C4-2B (cell line): ENCODE measurements around the gene UPP2.

Source experiments
- H3K27ac ChIP-seq: fragments of 450-650 bp; 2 replicates; pipeline ENCODE4 v1.5.1; 2017
- ZFX ChIP-seq: fragments of 450-650 bp; IDR thresholded peaks from 2 replicates; pipeline ENCODE4 v1.6.1; 2017
- TF ChIP-seq, protein P1 (sequence below): fragments of 450-650 bp; conservative IDR thresholded peaks from 2 replicates; pipeline ENCODE4 v1.5.1; 2017; ENCODE audit warnings: mild to moderate bottlenecking

UPP2 gene

DNA sequence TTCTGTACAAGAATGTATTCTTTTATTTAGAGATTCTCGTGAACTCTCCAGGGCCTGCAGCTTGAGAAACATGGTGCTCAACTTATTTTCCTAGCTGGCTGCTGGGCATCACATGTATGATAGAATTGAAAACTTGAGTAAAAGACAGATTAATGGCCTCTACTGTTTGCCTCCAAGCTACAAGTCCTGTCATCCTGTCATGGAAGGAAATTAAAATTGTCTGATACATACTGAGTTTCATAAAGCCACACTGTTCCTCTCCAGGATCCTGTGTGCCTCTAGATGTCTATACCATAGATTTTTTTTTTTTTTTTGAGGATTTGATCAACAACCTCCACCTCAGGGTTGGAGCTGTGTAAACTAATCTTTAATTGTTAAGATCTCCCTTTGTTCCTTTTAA, 38.5 kb downstream of the UPP2 start:
- no peak for TF ChIP-seq ZFX
- TF ChIP-seq, protein P1, sequence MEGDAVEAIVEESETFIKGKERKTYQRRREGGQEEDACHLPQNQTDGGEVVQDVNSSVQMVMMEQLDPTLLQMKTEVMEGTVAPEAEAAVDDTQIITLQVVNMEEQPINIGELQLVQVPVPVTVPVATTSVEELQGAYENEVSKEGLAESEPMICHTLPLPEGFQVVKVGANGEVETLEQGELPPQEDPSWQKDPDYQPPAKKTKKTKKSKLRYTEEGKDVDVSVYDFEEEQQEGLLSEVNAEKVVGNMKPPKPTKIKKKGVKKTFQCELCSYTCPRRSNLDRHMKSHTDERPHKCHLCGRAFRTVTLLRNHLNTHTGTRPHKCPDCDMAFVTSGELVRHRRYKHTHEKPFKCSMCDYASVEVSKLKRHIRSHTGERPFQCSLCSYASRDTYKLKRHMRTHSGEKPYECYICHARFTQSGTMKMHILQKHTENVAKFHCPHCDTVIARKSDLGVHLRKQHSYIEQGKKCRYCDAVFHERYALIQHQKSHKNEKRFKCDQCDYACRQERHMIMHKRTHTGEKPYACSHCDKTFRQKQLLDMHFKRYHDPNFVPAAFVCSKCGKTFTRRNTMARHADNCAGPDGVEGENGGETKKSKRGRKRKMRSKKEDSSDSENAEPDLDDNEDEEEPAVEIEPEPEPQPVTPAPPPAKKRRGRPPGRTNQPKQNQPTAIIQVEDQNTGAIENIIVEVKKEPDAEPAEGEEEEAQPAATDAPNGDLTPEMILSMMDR: no peak
- no peak overlapping the region for H3K27ac ChIP-seq

DNA sequence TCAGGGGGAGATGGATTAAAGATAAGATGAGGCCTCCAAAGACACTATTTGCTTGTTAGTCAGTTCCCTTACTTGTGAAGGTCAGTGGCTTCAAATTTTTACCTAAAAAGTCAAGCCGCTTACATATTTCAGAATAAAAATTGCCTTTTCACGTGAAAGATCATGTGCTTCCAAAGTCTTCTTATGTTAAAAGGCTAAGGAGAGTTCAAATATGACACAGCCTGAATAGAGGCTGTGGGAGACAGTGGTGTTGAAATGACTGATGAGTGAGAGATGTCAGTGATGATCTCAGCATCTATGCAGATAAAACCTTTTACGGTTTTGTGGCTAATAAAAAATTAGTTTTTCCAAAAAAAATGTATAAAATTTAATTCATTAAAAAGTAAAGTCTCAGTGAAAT, 40.5 kb downstream of the UPP2 start:
- TF ChIP-seq, protein P1: no peak
- TF ChIP-seq ZFX: no peak
- H3K27ac ChIP-seq: no peak overlapping the region

DNA sequence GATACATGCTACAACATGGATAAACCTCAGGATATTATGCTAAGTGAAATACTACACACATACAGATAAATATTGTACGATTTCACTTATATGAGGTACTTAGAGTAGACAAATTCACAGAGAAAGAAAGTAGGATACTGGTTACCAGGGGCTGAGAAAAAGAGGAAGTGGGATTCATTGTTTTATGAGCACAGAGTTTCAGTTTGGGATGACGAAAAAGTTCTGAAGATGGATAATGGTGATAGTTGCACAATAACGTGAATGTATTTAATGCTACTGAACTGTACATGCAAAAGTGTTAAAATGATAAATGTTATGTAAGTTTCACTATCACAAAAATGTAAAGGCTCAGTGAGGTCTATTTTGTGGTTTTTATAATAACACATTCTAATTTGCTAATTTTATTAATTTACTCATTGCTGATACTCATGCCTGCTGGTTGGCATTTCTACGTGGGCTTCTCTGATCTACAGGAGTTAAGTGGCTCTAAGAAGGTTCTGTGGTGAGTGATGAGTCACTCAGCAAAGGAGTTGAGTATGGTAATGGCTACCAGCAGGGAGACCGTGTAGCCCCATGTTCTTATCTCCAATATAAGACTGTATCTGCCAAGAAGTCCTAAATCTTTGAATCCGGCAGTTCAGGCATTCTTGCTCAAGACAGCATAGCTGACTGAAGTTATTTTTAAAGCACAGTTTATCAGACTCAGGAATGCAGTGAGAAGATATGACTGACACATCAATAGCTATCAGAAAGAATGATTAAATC, 41.1 kb downstream of the UPP2 start:
- TF ChIP-seq ZFX: no peak
- TF ChIP-seq, protein P1: no peak
- H3K27ac ChIP-seq: no peak overlapping the region

DNA sequence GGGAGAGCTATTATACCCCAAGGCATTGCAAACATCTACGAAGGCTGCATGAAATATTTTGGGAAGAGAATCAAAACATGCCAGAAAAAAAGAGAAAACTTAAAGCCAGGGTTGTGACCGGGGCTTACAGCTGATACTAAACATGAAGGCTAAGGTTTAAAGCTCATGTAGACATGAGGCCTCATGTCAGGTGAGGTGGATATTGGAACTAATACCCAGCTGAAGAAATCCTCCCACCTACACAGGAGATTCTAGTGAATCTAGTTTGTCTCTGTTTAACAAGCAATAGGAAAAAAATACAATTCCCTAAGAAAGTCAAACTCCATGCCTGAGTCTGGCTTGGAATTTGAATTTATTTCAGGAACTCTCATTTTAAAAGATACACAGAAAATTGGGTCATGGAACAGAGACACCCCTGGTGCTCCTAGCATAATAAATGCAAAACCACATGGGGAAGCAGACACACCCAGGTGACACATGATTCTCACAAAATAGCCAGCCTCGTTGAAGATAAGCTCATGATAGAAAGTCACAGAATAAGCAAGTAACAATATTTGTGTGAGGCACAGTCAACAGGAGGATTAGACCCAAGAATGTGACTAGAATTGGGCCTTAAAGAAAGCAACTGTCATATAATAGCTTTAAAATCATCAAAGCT, 42.2 kb downstream of the UPP2 start:
- TF ChIP-seq ZFX: no peak
- TF ChIP-seq, protein P1: no peak
- H3K27ac ChIP-seq: no peak overlapping the region

DNA sequence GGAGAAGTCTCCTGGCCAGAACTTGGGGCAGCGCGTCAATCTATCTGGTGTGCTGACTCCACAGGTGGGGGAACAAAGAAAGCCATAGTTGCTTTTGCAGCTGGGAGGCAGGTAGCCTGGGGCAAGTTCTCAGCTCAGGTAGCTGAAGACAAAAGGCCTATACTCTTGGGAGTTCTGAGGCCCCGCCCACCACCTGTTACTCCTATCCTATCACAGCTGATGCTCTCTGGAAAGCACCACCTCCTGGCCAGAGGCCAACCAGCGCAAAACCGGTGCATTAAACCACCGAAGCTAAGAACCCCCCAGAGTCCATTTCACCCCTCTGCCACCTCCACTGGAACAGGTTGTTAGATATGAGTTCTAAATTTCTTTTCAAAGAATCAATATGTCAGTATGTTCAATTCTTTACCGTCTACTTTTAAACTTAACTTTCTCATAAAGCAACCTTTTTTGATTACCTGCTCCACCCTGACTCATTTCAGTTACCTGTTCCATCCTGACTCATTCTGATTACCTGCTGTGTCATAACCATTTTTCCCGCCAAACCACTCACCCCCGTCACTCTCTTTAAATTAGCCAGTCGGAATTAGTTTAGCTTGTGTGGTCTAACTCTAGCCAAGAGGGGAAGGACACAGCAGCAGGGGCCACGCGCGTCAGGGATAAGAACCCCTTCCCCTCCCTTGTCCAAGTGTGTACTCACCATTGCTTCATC, 43.4 kb downstream of the UPP2 start:
- TF ChIP-seq, protein P1: no peak
- no peak for TF ChIP-seq ZFX
- H3K27ac ChIP-seq: no peak overlapping the region

DNA sequence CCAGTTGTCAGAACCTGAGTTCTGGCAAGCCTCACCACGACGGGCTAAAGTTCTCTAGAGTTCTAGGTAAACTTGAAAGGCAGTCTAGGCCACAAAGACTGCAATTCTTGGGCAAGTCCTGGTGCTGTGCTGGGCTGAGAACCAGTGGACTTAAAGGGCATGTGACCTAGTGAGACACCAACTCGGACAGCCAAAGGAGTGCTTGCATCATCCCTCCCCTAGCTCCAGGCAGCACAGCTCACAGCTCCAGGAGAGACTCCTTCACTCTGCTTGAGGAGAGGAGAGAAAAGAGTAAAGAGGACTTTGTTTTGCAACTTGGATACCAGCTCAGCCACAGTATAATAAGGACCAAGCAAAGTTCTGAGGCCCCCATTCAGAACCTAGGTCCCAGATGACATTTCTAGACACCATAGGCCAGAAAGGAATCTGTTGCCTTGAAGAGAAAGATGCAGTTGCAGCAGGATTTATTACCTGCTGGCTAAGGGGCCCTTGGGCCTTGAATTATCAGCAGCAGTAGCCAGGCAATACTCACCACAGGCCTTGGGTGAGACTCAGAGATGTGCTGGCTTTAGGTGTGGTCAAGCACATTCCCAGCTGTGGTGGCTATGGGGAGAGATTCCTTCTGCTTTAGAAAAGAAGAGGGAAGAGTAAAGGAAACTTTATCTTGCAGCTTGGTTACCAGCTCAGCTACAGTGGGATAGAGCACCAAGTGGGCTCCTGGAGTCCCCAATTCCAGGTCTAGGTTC, 51.8 kb downstream of the UPP2 start:
- TF ChIP-seq ZFX: no peak
- TF ChIP-seq, protein P1: no peak
- H3K27ac ChIP-seq: no peak overlapping the region
